GM12878 (cell line): ENCODE measurements around the gene PJA1. TPM values are rescaled to one million over a fixed set of nuclear protein-coding genes. Genes with fewer than 3 reads are reported as not detected.

Source experiments
- ATAC-seq: fragments of 200-7000 bp; cut with Tn5 transposase; 3 replicates; pipeline ENCODE4 v1.9.1; 2020; ENCODE audit warnings: mild to moderate bottlenecking, moderate library complexity
- BruUV-seq: library from RNA; stranded (reverse); fragments of 400-500 nt; replicated peaks from 2 replicates; lab custom pipeline; 2021; lab: Mats Ljungman, UMichigan
- CTCF ChIA-PET: fragments of 300-600 bp; sonication (Branson Sonifier 250); formaldehyde crosslinking; extraction: SDS; loops from one replicate; lab custom pipeline; 2021; ENCODE audit warnings: inconsistent platforms; lab: Yijun Ruan, JAX
- POLR2A ChIA-PET: fragments of 350-600 bp; formaldehyde crosslinking; extraction: SDS; loops from one replicate; lab custom pipeline; 2021; ENCODE audit warnings: inconsistent platforms; lab: Charles Lee
- RAD21 ChIA-PET: fragments of 300-600 bp; sonication (Branson Sonifier 250); formaldehyde crosslinking; loops from one replicate; lab custom pipeline; 2023; ENCODE audit warnings: antibody characterized with exemption; ENCODE audit not compliant: unreplicated experiment; lab: Charles Lee
- SMC1A ChIA-PET: fragments of 300-600 bp; sonication (Branson Sonifier 250); formaldehyde crosslinking; loops from one replicate; lab custom pipeline; 2023; ENCODE audit not compliant: unreplicated experiment, uncharacterized antibody; lab: Charles Lee
- DNase-seq: peaks from one replicate; pipeline ENCODE4 v3.0.0-alpha.2; 2011; ENCODE audit warnings: low read depth, low spot score
- FAIRE-seq: peaks from 3 replicates; lab custom pipeline; 2011; peaks lifted over from hg19 to GRCh38; lab: Jason Lieb, UNC
- H2AFZ ChIP-seq: 2 replicates; pipeline ENCODE4 v1.6.0; 2011; ENCODE audit warnings: low read depth, low read length, control low read depth; ENCODE audit not compliant: control insufficient read depth
- H3K27ac ChIP-seq: 2 replicates; pipeline ENCODE4 v1.5.1; 2011; ENCODE audit warnings: control low read depth; ENCODE audit not compliant: control insufficient read depth, insufficient read depth
- H3K27me3 ChIP-seq, 2 experiments: replicated peaks in 1 of 2; 2 replicates each; pipeline versions ENCODE4 v1.6.0 to v1.6.1; 2011; ENCODE audit warnings: low read length in 1 of 2; ENCODE audit not compliant: control insufficient read depth in 2 of 2, insufficient read depth in 2 of 2
- H3K36me3 ChIP-seq, 2 experiments: 2 replicates each; pipeline ENCODE4 v1.5.1; 2011; ENCODE audit warnings: low read length in 1 of 2; ENCODE audit not compliant: control insufficient read depth in 2 of 2, insufficient read depth in 2 of 2
- H3K4me1 ChIP-seq: 2 replicates; pipeline ENCODE4 v1.6.1; 2011; ENCODE audit warnings: mild to moderate bottlenecking, low read length, moderate library complexity, mixed read lengths; ENCODE audit not compliant: control insufficient read depth, insufficient read depth
- H3K4me2 ChIP-seq: 2 replicates; pipeline ENCODE4 v1.6.0; 2011; ENCODE audit warnings: control low read depth; ENCODE audit not compliant: control insufficient read depth, insufficient read depth
- H3K4me3 ChIP-seq: fragments of 200-600 bp; sonication (generic); 2 replicates; pipeline ENCODE4 v1.5.1; 2016
- H3K79me2 ChIP-seq: 2 replicates; pipeline ENCODE4 v1.6.0; 2011; ENCODE audit warnings: low read length; ENCODE audit not compliant: control insufficient read depth, insufficient read depth
- H3K9ac ChIP-seq: 2 replicates; pipeline ENCODE4 v1.8.0; 2011; ENCODE audit warnings: low read length, control low read depth, mixed read lengths; ENCODE audit not compliant: control insufficient read depth, insufficient read depth
- H3K9me3 ChIP-seq: replicated peaks from 3 replicates; pipeline ENCODE4 v1.5.1; 2011; ENCODE audit warnings: mild to moderate bottlenecking, low read length; ENCODE audit not compliant: control insufficient read depth, insufficient read depth
- H4K20me1 ChIP-seq: 2 replicates; pipeline ENCODE4 v1.6.0; 2011; ENCODE audit not compliant: control insufficient read depth, insufficient read depth
- ASH2L ChIP-seq: fragments of 300-600, 200-600 bp; sonication (generic); IDR thresholded peaks from 2 replicates; pipeline ENCODE4 v1.6.1; 2017; ENCODE audit warnings: low read depth, mild to moderate bottlenecking, borderline replicate concordance
- BRCA1 ChIP-seq: IDR thresholded peaks from 2 replicates; pipeline ENCODE4 v1.6.1; 2011; ENCODE audit warnings: low read depth, low read length, improper control_type of control experiment
- EGR1 ChIP-seq, 2 experiments: IDR thresholded peaks; 1 replicate in 1 of 2; 2 replicates in 1 of 2; pipeline ENCODE4 v1.6.1; 2011 to 2012; ENCODE audit warnings: low read depth in 2 of 2, low read length in 2 of 2, borderline replicate concordance in 1 of 2, mild to moderate bottlenecking in 1 of 2, moderate library complexity in 1 of 2
- ESRRA ChIP-seq: IDR thresholded peaks from 2 replicates; pipeline ENCODE4 v1.6.1; 2012; ENCODE audit warnings: mild to moderate bottlenecking, low read length, improper control_type of control experiment
- ETV6 ChIP-seq, 2 experiments: fragments of 450-650 bp in 1 of 2; IDR thresholded peaks in 1 of 2; conservative IDR thresholded peaks in 1 of 2; 2 replicates each; pipeline ENCODE4 v1.6.1; 2014; ENCODE audit warnings: antibody characterized with exemption in 1 of 2, borderline replicate concordance in 1 of 2, low read depth in 1 of 2, mild to moderate bottlenecking in 1 of 2, moderate library complexity in 1 of 2
- FOXK2 ChIP-seq: fragments of 450-650 bp; IDR thresholded peaks from 2 replicates; pipeline ENCODE4 v1.6.1; 2017; ENCODE audit warnings: mild to moderate bottlenecking, moderate library complexity
- HDAC6 ChIP-seq: fragments of 200-600 bp; sonication (generic); IDR thresholded peaks from one replicate; pipeline ENCODE4 v1.8.0; 2017; ENCODE audit warnings: antibody characterized with exemption; ENCODE audit not compliant: unreplicated experiment
- IKZF2 ChIP-seq, 2 experiments: fragments of 450-650 bp; IDR thresholded peaks; 2 replicates each; pipeline ENCODE4 v1.6.1; 2017; ENCODE audit warnings: mild to moderate bottlenecking in 2 of 2, moderate library complexity in 2 of 2
- IRF4 ChIP-seq: IDR thresholded peaks from 2 replicates; pipeline ENCODE4 v1.6.1; 2011; ENCODE audit warnings: low read depth, low read length
- JUNB ChIP-seq: IDR thresholded peaks from 2 replicates; pipeline ENCODE4 v1.6.1; 2016; ENCODE audit warnings: antibody characterized with exemption, mild to moderate bottlenecking
- KAT2A ChIP-seq: conservative IDR thresholded peaks from 2 replicates; pipeline ENCODE4 v1.6.1; 2011; ENCODE audit warnings: low read depth, low read length; ENCODE audit not compliant: control insufficient read depth
- KLF5 ChIP-seq: fragments of 450-650 bp; IDR thresholded peaks from 2 replicates; pipeline ENCODE4 v1.6.1; 2014; ENCODE audit warnings: mild to moderate bottlenecking; ENCODE audit not compliant: partially characterized antibody
- NRF1 ChIP-seq: conservative IDR thresholded peaks from 2 replicates; pipeline ENCODE4 v1.6.1; 2011; ENCODE audit warnings: mild to moderate bottlenecking, low read depth, low read length, improper control_type of control experiment
- POU2F2 ChIP-seq: IDR thresholded peaks from 3 replicates; pipeline ENCODE4 v1.6.1; 2011; ENCODE audit warnings: low read depth, mild to moderate bottlenecking, low read length, borderline replicate concordance
- SMARCA5 ChIP-seq: fragments of 450-650 bp; IDR thresholded peaks from 2 replicates; pipeline ENCODE4 v1.6.1; 2017; ENCODE audit warnings: mild to moderate bottlenecking
- YY1 ChIP-seq: IDR thresholded peaks from 2 replicates; pipeline ENCODE4 v1.6.1; 2011; ENCODE audit warnings: low read depth, mild to moderate bottlenecking, low read length
- ZNF622 ChIP-seq: fragments of 450-650 bp; IDR thresholded peaks from 2 replicates; pipeline ENCODE4 v1.6.1; 2017; ENCODE audit warnings: mild to moderate bottlenecking, inconsistent platforms
- ZSCAN29 ChIP-seq: fragments of 450-650 bp; IDR thresholded peaks from 2 replicates; pipeline ENCODE4 v1.6.1; 2017; ENCODE audit warnings: mild to moderate bottlenecking, moderate library complexity
- WGBS: methylation state at CpG from one replicate; pipeline ENCODE4 v1.1.6; 2016; ENCODE audit warnings: low lambda C conversion rate; ENCODE audit not compliant: insufficient replicate concordance, insufficient coverage; ENCODE audit errors: missing lambda C conversion rate; 5-methylcytosine and 5-hydroxymethylcytosine counted together
- in situ Hi-C: fragments of 300-500 bp; cut with MboI; formaldehyde crosslinking; loops from 9 replicates; pipeline ENCODE4 v1.14.3; 2018; ENCODE audit warnings: mixed read lengths
- intact Hi-C: fragments of 100-400 bp; cut with micrococcal nuclease; formaldehyde crosslinking; loops from one replicate; pipeline ENCODE4 v1.14.2; 2022; ENCODE audit not compliant: unreplicated experiment
- polyA plus RNA-seq, 11 experiments: library from polyadenylated mRNA; depleted of rRNA in 4 of 11; unstranded in 6 of 11; stranded (reverse) in 5 of 11; fragments of >200 nt; fragmentation: Nextera tagmentation in 4 of 11; fragmentation: Illumina TruSeq in 1 of 11; extraction: Ambion mirVana in 4 of 11; extraction: Trizol in 1 of 11; gene quantifications; 1 replicate in 1 of 11; 2 replicates in 10 of 11; pipeline versions ENCODE4 v1.2.1 to v1.2.3, GENCODE V29; 2011 to 2016; ENCODE audit warnings: inconsistent platforms in 2 of 11, missing spikeins in 2 of 11, low read depth in 1 of 11
- total RNA-seq, 4 experiments: library from RNA; depleted of rRNA in 3 of 4; stranded (reverse); fragments of >200 nt in 3 of 4; fragmentation: Illumina TruSeq in 1 of 4; extraction: Trizol in 1 of 4; gene quantifications; 2 replicates each; pipeline versions ENCODE4 v1.2.1 to v1.2.3, GENCODE V29; 2013 to 2021
- TF ChIP-seq, protein P1 (sequence below): fragments of 450-650 bp; formaldehyde crosslinking; IDR thresholded peaks from 2 replicates; pipeline ENCODE4 v1.4.0; 2020; ENCODE audit warnings: mild to moderate bottlenecking, moderate library complexity
- TF ChIP-seq, protein P2 (sequence below): IDR thresholded peaks from 2 replicates; pipeline ENCODE4 v1.6.1; 2011; ENCODE audit warnings: low read depth, mild to moderate bottlenecking, low read length, moderate library complexity, borderline replicate concordance; ENCODE audit errors: extremely low read depth

The PJA1 gene
- total and polyA plus RNA-seq, 10 of the 15 experiments (the other 5 are each of a cell fraction or from before 2014, with no cell fraction given) = 5.2 to 19.5 (median 10.8) TPM

- no peak overlapping the region for H3K27ac ChIP-seq
- 17% methylated on average over 7 of the region's 7 CpGs for WGBS
- H3K4me3 ChIP-seq = no peak overlapping the region
- POLR2A ChIA-PET = no interaction called here
- H3K4me2 ChIP-seq = no peak overlapping the region
- H3K27me3 ChIP-seq = no peaks in the 10 kb centered on the region; a peak in 1 of 4 replicates
- no peak overlapping the region for H2AFZ ChIP-seq
- BruUV-seq = no TSS peak
- no peaks in the 10 kb centered on the region for H4K20me1 ChIP-seq
- SMC1A ChIA-PET = no interaction called here
- TF ChIP-seq BRCA1 = no peak
- TF ChIP-seq EGR1 (IDR thresholded peaks at IDR 0.05; ENCODE audit: borderline replicate concordance in 1 of 2, low read depth in 2 of 2, low read length in 2 of 2) = no peak
- TF ChIP-seq IRF4 = no peak
- TF ChIP-seq IKZF2 (IDR thresholded peaks at IDR 0.05) = no peak
- no peak for TF ChIP-seq ESRRA
- TF ChIP-seq, protein P1, sequence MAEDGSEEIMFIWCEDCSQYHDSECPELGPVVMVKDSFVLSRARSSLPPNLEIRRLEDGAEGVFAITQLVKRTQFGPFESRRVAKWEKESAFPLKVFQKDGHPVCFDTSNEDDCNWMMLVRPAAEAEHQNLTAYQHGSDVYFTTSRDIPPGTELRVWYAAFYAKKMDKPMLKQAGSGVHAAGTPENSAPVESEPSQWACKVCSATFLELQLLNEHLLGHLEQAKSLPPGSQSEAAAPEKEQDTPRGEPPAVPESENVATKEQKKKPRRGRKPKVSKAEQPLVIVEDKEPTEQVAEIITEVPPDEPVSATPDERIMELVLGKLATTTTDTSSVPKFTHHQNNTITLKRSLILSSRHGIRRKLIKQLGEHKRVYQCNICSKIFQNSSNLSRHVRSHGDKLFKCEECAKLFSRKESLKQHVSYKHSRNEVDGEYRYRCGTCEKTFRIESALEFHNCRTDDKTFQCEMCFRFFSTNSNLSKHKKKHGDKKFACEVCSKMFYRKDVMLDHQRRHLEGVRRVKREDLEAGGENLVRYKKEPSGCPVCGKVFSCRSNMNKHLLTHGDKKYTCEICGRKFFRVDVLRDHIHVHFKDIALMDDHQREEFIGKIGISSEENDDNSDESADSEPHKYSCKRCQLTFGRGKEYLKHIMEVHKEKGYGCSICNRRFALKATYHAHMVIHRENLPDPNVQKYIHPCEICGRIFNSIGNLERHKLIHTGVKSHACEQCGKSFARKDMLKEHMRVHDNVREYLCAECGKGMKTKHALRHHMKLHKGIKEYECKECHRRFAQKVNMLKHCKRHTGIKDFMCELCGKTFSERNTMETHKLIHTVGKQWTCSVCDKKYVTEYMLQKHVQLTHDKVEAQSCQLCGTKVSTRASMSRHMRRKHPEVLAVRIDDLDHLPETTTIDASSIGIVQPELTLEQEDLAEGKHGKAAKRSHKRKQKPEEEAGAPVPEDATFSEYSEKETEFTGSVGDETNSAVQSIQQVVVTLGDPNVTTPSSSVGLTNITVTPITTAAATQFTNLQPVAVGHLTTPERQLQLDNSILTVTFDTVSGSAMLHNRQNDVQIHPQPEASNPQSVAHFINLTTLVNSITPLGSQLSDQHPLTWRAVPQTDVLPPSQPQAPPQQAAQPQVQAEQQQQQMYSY (CRISPR knock-in tag) = no peak
- TF ChIP-seq, protein P2, sequence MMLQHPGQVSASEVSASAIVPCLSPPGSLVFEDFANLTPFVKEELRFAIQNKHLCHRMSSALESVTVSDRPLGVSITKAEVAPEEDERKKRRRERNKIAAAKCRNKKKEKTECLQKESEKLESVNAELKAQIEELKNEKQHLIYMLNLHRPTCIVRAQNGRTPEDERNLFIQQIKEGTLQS = no peak
- TF ChIP-seq HDAC6 = no peak
- no peak for TF ChIP-seq ZSCAN29
- no peak for TF ChIP-seq FOXK2
- no peak for TF ChIP-seq ZNF622
- TF ChIP-seq KAT2A = no peak
- no peak for TF ChIP-seq ASH2L
- no peak for TF ChIP-seq KLF5
- no peak for TF ChIP-seq NRF1
- TF ChIP-seq POU2F2 = no peak
- no peak for TF ChIP-seq YY1
- no peak for TF ChIP-seq JUNB
- TF ChIP-seq ETV6 (conservative IDR thresholded peaks at IDR 0.05 in 1 of 2, IDR thresholded peaks at IDR 0.05 in 1 of 2; ENCODE audit: borderline replicate concordance in 1 of 2, low read depth in 1 of 2) = no peak
- TF ChIP-seq SMARCA5 = no peak
- ATAC-seq = no peak
- no peak for FAIRE-seq
- no peaks in the 10 kb centered on the region for H3K4me1 ChIP-seq
- intact Hi-C loops = no loop called here
- H3K9me3 ChIP-seq = no peaks in the 10 kb centered on the region
- RAD21 ChIA-PET = no interaction called here
- DNase-seq = no peak
- no peaks in the 10 kb centered on the region for H3K36me3 ChIP-seq
- CTCF ChIA-PET = interaction anchor here (1.3 kb wide), 1 partner anchor 317 kb away, joined by 3 read pairs; no protein-coding TSS in a partner anchor
- H3K79me2 ChIP-seq = no peaks in the 10 kb centered on the region
- H3K9ac ChIP-seq = no peak overlapping the region
- in situ Hi-C loops = no loop called here
Observed at GRCh38 chrX:69144838-69145680, 20.2 kb downstream of the PJA1 start.
